HG03175 (cell line): ENCODE measurements around the gene ZNHIT2.
A peak's percentile ranks its signal among the peaks of the same experiment; 100 is the strongest.

Experiments
- ATAC-seq: cut with Tn5 transposase; IDR thresholded peaks from one replicate; pipeline ENCODE4 v1.9.1; 2021; ENCODE audit warnings: mild to moderate bottlenecking, moderate library complexity; ENCODE audit not compliant: unreplicated experiment

ZNHIT2 gene

DNA sequence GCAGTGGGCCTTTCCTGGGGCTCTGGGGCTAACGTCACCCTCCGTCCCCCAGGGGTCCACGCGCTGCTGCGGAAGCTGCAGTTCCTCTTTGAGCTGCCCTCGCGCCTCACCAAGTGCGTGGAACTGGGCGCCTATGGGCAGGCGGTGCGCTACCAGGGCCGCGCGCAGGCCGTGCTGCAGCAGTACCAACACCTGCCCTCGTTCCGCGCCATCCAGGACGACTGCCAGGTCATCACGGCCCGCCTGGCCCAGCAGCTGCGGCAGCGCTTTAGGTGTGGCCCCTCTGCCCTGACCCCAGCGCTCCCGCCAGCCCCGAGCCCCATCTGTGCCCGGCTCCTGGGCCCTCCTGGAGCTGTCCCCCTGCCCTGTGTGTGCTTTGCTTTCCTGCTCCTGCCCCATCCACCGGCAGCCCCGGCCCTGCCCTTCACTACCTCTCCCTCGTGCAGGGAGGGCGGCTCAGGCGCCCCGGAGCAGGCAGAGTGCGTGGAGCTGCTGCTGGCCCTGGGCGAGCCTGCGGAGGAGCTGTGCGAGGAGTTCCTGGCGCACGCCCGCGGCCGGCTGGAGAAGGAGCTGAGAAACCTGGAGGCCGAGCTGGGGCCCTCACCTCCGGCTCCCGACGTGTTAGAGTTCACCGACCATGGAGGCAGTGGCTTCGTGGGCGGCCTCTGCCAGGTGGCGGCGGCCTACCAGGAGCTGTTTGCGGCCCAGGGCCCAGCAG is 9.6 kb downstream of the ZNHIT2 start:
- no peak for ATAC-seq

- ATAC-seq = no peak
Observed at GRCh38 chr11:65107078-65107477, 10.4 kb downstream of the ZNHIT2 start.

DNA sequence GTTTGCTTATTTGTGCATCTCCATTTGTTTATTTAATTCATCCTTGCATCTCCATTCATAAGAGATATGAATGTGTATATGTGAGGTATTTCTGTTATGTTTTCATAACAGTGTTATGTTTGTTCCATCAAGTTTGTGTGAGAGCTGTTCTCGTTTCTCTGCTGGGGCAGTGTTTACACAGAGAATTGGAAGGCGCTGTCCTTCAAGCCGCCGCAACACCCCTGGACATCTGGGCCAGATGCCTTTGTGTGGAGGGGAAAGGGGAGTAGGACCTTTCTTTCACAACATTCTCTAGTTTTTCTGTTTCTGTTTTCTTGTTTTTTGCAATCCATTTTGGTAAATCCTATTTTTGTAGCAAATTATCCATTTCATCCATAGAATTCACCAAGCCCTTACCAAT is 12.9 kb downstream of the ZNHIT2 start:
- no peak for ATAC-seq

- no peak for ATAC-seq
Observed at GRCh38 chr11:65103476-65103875, 14.0 kb downstream of the ZNHIT2 start.

DNA sequence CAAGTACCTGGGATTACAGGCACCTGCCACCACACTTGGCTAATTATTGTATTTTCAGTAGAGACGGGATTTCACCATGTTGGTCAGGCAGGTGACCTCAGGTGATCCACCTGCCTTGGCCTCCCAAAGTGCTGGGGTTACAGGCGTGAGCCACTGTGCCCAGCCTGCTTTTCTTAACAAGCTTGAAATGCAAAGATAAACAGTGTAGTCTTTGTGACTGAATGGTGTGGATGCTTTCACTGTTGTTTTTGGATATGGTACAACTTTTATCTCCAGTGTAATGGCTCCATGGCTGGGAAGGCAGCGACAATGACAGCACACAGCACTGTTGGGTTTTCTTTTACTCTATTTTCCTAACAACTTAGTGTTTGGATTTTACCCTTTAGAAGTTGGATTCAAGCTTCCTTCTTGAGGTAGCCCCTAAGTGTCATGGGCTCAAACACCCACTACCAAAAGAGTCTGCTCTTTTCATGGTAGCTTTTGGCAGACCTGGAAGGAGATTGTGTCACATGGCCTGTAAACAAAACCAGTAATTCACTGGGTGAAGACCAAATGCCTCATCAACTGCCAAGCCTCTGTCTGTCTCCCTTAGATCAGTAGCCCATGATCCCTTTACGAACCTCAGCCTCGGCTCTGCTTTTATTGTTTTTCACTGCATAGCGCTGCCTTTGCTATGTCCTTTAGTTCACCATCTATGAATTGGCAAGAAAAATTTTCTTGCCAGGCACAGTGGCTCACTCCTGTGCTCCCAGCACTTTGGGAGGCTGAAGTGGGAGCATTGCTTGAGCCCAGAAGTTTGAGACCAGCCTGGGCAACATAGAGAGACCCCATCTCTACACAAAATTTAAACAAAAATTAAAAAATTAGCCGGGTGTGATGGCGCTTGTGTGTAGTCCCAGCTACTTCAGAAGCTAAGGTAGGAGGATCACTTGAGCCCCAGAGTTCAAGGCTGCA is 15.1 kb downstream of the ZNHIT2 start:
- no peak for ATAC-seq

DNA sequence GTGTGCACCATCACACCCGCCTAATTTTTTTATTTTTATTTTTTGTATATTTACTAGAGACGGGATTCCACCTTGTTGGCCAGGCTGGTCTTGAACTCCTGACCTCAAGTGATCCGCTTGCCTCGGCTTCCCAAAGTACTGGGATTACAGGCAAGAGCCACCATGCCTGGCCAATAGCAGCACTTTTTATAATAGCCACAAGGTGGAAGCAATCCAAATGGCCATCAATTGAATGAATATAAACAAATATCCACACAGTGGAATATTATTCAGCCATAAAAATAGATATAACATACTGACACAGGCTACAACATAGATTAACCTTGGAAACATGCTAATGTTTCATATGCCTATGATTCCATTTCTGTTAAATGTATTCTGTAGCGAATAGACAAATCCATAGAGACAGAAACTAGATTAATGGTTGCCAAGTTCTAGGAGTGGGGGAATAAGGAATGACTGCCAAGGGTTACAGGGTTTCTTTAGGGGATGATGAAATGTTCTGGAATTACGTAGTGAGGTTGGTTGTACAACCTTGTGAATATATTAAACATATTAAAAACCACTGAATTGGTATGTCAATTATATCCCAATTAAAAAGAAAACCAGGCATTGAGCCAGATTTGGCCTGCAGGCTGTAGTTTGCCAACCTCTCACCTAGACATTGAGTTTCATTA is 16.7 kb downstream of the ZNHIT2 start:
- no peak for ATAC-seq

DNA sequence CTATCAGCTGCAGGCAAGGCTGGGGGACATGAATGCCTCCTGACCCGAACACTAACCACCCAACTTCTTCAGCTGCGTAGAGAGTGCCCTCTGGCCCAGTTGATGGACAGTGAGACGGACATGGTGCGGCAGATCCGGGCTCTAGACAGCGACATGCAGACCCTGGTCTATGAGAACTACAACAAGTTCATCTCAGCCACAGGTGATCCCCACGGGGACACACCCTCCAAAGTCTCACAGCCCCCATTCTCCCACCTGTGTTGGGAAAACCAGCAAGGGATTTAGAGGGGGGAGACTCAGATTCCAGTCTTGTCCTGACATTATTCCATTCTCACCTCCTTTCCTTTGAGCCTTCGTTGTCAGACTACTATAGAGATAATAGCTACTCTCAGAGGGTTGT is 20.6 kb downstream of the ZNHIT2 start:
- no peak for ATAC-seq

GRCh38 chr11:65095974-65096806 is 21.3 kb downstream of the ZNHIT2 start, which contains the start of gene VPS51:
Gene VPS51 (plus strand): TSS chr11:65096214. CDS start chr11:65096251, 37 bp downstream.
- ATAC-seq = peak; percentile 92

DNA sequence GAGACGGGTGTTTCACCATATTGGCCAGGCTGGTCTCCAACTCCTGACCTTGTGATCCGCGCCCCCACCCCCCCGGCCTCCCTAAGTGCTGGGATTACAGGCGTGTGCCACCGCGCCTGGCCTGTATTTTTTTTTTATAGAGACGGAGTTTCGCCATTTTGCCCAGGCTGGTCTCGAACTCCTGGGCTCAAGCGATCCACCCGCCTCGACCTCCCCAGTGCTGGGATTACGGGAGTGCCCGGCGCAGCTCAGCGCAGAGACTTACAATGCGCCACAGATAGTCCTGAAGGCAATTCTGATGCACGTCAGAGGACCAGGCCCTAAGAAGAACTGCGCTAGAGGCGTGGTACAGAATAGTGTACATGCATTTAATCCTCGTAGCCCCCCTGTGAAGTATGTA is 22.1 kb downstream of the ZNHIT2 start:
- no peak for ATAC-seq

DNA sequence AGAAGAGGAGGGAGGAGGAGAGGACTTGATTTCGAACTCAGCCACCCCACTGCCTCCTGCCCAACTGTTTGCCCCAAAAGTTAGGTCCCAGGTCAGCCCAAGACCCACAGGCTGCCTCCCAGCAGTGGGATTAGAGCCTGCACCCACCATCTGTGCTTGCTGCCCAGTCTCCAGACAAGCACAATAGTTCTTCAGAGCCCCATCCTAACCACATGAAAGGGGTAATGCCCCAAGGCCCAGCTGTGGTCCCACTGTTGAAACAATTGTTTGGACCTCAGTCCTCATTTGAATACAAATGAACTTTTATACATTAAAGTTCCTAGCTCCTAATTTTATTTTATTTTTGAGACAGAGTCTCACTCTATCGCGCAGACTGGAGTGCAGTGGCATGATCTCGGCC is 26.9 kb downstream of the ZNHIT2 start:
- ATAC-seq = no peak

DNA sequence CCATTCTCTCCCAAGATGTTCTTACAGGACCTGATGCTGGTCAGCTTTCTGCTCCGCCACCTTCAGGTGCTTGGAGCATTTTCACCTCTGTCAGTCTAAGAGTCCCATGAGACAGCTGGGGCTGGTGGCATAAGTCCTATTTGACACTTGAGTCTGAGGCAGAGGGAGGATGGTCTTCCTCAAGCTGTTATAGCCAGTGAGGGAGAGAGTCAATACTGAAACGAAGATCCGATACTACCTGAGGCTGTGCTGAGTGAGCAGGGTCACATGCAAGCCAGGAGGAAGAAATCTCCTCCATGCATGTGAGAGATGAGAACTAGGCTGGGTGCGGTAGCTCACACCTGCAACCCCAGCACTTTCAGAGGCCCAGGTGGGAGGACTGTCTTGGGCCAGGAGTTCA is 27.9 kb downstream of the ZNHIT2 start:
- no peak for ATAC-seq

DNA sequence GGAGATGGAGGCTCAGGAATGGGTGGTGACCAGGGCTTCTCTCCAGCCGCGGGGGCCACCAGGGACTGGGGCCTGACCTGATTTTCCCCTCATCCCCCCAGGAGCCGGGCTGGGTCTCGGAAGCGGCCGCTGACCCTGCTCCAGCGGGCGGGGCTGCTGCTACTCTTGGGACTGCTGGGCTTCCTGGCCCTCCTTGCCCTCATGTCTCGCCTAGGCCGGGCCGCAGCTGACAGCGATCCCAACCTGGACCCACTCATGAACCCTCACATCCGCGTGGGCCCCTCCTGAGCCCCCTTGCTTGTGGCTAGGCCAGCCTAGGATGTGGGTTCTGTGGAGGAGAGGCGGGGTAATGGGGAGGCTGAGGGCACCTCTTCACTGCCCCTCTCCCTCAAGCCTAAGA is 29.7 kb downstream of the ZNHIT2 start:
- no peak for ATAC-seq

DNA sequence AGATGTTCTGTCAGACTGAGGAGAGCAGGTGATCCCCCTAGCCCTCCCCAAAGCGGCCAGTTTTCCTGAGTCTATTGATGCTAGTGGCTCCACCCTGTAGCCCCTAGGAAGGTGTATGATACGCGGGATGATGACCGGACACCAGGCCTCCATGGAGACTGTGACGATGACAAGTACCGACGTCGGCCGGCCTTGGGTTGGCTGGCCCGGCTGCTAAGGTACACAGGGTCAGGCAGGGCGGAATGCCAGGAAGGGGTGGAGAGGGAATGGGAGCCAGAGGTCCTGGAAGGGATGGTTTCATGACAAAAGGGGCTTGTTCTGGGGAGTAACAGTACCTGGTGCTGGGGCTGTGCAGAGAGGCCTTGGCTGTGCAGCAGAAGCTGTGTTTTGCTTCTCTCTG is 30.3 kb downstream of the ZNHIT2 start:
- no peak for ATAC-seq

- no peak for ATAC-seq
Observed at GRCh38 chr11:65086809-65087208, 30.7 kb downstream of the ZNHIT2 start.

DNA sequence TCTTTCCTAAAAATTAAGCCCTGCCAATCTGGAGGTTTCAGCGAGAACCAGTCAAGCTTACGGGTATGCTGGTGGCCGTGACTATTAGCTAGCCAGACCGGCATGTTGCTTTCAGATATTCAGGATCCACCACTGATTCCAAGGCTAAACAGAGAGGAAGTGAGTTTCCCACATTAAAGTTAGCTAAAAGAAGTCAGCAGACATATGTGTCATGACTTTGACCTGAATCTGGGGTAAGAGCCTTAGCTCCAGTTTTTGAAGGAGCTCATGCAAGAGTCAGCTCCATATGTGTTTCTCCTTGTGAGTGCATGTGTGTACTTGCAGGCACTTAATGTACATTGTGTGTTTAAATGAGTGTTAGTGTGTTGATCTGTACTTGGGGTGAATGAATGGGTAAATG is 32.1 kb downstream of the ZNHIT2 start:
- no peak for ATAC-seq

GRCh38 chr11:65084598-65085375 is 32.7 kb downstream of the ZNHIT2 start:
- ATAC-seq = no peak

- peak; percentile 79 for ATAC-seq
Observed at GRCh38 chr11:65083834-65084597, 33.5 kb downstream of the ZNHIT2 start, which contains the start of the genes CDCA5 and ZFPL1. Gene CDCA5 (minus strand): TSS chr11:65084040. CDS start chr11:65083978, 62 bp downstream. Gene ZFPL1 (plus strand): TSS chr11:65084222. CDS start chr11:65084699, 477 bp downstream.

DNA sequence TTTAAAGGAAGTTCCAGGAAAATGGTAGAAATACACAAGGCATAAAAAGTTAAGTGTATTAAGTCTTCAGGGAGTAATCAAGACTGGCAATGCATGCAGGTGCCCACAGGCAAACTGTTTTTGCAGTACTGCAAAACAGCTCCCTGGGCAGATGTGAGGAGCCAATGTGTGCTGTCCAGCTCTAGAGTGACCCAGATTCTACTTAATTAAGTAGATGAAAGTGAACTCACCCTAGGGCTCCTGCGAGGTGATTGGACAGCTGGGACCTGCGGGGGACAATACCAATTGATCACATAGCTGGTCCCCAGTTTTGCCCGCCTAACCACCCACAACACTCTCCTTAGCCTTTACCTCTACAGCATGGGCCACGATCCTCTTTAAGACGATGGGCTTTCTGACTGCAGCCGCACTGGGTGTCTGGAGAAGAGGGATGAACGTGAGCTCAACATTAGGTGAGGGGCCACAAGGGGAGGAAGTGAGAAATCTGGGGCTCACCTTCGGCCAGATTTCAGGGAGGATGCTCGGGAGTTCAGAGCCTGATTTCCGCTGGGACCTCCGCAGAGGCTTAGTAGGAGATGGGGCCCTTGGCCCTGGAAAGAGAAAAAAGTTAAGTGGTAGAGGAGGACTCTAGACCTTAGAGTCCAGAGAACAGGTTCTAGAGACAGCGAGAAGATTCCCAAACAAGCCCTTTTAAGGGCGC is 34.2 kb downstream of the ZNHIT2 start:
- peak; percentile 3 for ATAC-seq
